HepG2 (cell line): ENCODE results near the gene SPACDR. TPM values are rescaled to one million over a fixed set of nuclear protein-coding genes. Genes with fewer than 3 reads are reported as not detected.
A peak's percentile ranks its signal among the peaks of the same experiment; 100 is the strongest.

Experiments used
- DR1 ChIP-seq: sonication (generic); formaldehyde crosslinking; IDR thresholded peaks from 2 replicates; pipeline ENCODE4 v1.8.0; 2021; ENCODE audit warnings: mild to moderate bottlenecking, missing genetic modification reagents, inconsistent platforms
- EEA1 ChIP-seq: sonication (generic); formaldehyde crosslinking; IDR thresholded peaks from 2 replicates; pipeline ENCODE4 v1.5.1; 2020; ENCODE audit warnings: mild to moderate bottlenecking, missing genetic modification reagents, borderline replicate concordance
- GPN1 ChIP-seq: sonication (generic); formaldehyde crosslinking; IDR thresholded peaks from 2 replicates; pipeline ENCODE4 v1.5.1; 2020; ENCODE audit warnings: missing genetic modification reagents, borderline replicate concordance
- JDP2 ChIP-seq: sonication (generic); formaldehyde crosslinking; IDR thresholded peaks from 2 replicates; pipeline ENCODE4 v1.8.1; 2022; ENCODE audit warnings: missing genetic modification reagents, borderline replicate concordance
- LCORL ChIP-seq, 2 experiments: fragments of 450-650 bp in 1 of 2; sonication (generic) in 1 of 2; formaldehyde crosslinking in 1 of 2; IDR thresholded peaks; 2 replicates each; pipeline versions ENCODE4 v1.5.0 to v1.6.1; 2017 to 2020; ENCODE audit warnings: antibody characterized with exemption in 1 of 2, missing genetic modification reagents in 1 of 2
- MAF1 ChIP-seq: sonication (generic); formaldehyde crosslinking; IDR thresholded peaks from 2 replicates; pipeline ENCODE4 v1.5.0; 2020; ENCODE audit warnings: missing genetic modification reagents, borderline replicate concordance
- NR2F1 ChIP-seq, 2 experiments: fragments of 450-650 bp in 1 of 2; formaldehyde crosslinking in 1 of 2; IDR thresholded peaks; 2 replicates each; pipeline versions ENCODE4 v1.5.0 to v1.6.1; 2016 to 2020; ENCODE audit warnings: mild to moderate bottlenecking in 1 of 2, missing compliant biosample characterization in 1 of 2, missing genetic modification reagents in 1 of 2, moderate library complexity in 1 of 2
- SPEN ChIP-seq: sonication (generic); formaldehyde crosslinking; IDR thresholded peaks from 2 replicates; pipeline ENCODE4 v1.5.1; 2020; ENCODE audit warnings: low read depth, mild to moderate bottlenecking, missing genetic modification reagents
- TEAD3 ChIP-seq: optimal IDR thresholded peaks from 2 replicates; pipeline ENCODE3; 2016; ENCODE audit warnings: borderline replicate concordance
- WIZ ChIP-seq: sonication (generic); formaldehyde crosslinking; IDR thresholded peaks from 2 replicates; pipeline ENCODE4 v1.5.1; 2020; ENCODE audit warnings: mild to moderate bottlenecking, missing genetic modification reagents
- ZFX ChIP-seq: sonication (generic); formaldehyde crosslinking; IDR thresholded peaks from 2 replicates; pipeline ENCODE4 v1.4.0; 2020; ENCODE audit warnings: mild to moderate bottlenecking, low read depth, missing genetic modification reagents, moderate library complexity
- ZFYVE20 ChIP-seq: sonication (generic); formaldehyde crosslinking; IDR thresholded peaks from 2 replicates; pipeline ENCODE4 v1.8.0; 2023; ENCODE audit warnings: low read depth, mild to moderate bottlenecking, moderate library complexity, missing genetic modification reagents, borderline replicate concordance
- ZNF121 ChIP-seq: sonication (generic); formaldehyde crosslinking; IDR thresholded peaks from 2 replicates; pipeline ENCODE4 v1.5.0; 2020; ENCODE audit warnings: mild to moderate bottlenecking, missing genetic modification reagents
- ZNF160 ChIP-seq: sonication (generic); formaldehyde crosslinking; IDR thresholded peaks from 2 replicates; pipeline ENCODE4 v1.8.0; 2022; ENCODE audit warnings: mild to moderate bottlenecking, inconsistent platforms, missing genetic modification reagents
- ZNF20 ChIP-seq: sonication (generic); formaldehyde crosslinking; IDR thresholded peaks from 2 replicates; pipeline ENCODE4 v1.4.0; 2020; ENCODE audit warnings: mild to moderate bottlenecking, moderate library complexity, missing genetic modification reagents
- ZNF24 ChIP-seq: fragments of 450-650 bp; IDR thresholded peaks from 2 replicates; pipeline ENCODE4 v1.6.1; 2017; ENCODE audit warnings: antibody characterized with exemption, mild to moderate bottlenecking
- ZNF333 ChIP-seq: sonication (generic); formaldehyde crosslinking; IDR thresholded peaks from 2 replicates; pipeline ENCODE4 v1.4.0; 2020; ENCODE audit warnings: mild to moderate bottlenecking, missing genetic modification reagents, borderline replicate concordance
- ZNF44 ChIP-seq: sonication (generic); formaldehyde crosslinking; IDR thresholded peaks from 2 replicates; pipeline ENCODE4 v1.5.1; 2020; ENCODE audit warnings: mild to moderate bottlenecking, missing genetic modification reagents
- ZNF468 ChIP-seq: sonication (generic); formaldehyde crosslinking; IDR thresholded peaks from 2 replicates; pipeline ENCODE4 v1.8.0; 2022; ENCODE audit warnings: mild to moderate bottlenecking, moderate library complexity, missing genetic modification reagents
- ZNF546 ChIP-seq: sonication (generic); formaldehyde crosslinking; conservative IDR thresholded peaks from 2 replicates; pipeline ENCODE4 v1.8.1; 2023; ENCODE audit warnings: mild to moderate bottlenecking, missing genetic modification reagents
- ZNF552 ChIP-seq: sonication (generic); formaldehyde crosslinking; IDR thresholded peaks from 2 replicates; pipeline ENCODE4 v1.9.0; 2022; ENCODE audit warnings: missing genetic modification reagents, mild to moderate bottlenecking, borderline replicate concordance
- ZNF589 ChIP-seq: sonication (generic); formaldehyde crosslinking; conservative IDR thresholded peaks from 2 replicates; pipeline ENCODE4 v1.8.0; 2022; ENCODE audit warnings: mild to moderate bottlenecking, moderate library complexity, missing genetic modification reagents
- ZNF775 ChIP-seq: sonication (generic); formaldehyde crosslinking; IDR thresholded peaks from 2 replicates; pipeline ENCODE4 v1.4.0; 2020; ENCODE audit warnings: missing genetic modification reagents, mild to moderate bottlenecking, moderate library complexity, borderline replicate concordance
- ZNF816 ChIP-seq: sonication (generic); formaldehyde crosslinking; IDR thresholded peaks from 2 replicates; pipeline ENCODE4 v1.8.0; 2022; ENCODE audit warnings: missing genetic modification reagents, mild to moderate bottlenecking, borderline replicate concordance
- ZNF878 ChIP-seq: sonication (generic); formaldehyde crosslinking; IDR thresholded peaks from 2 replicates; pipeline ENCODE4 v1.8.1; 2023; ENCODE audit warnings: mild to moderate bottlenecking, missing genetic modification reagents, moderate library complexity
- ZSCAN22 ChIP-seq: sonication (generic); formaldehyde crosslinking; IDR thresholded peaks from 2 replicates; pipeline ENCODE4 v1.4.0; 2020; ENCODE audit warnings: mild to moderate bottlenecking, missing genetic modification reagents
- polyA plus RNA-seq, 8 experiments: library from polyadenylated mRNA; depleted of rRNA in 3 of 8; stranded (reverse) in 7 of 8; unstranded in 1 of 8; fragments of >200 nt; fragmentation: Illumina TruSeq in 4 of 8; extraction: Trizol in 4 of 8; gene quantifications; 2 replicates each; pipeline versions ENCODE4 v1.2.1 to v1.2.3, GENCODE V29; 2011 to 2016; ENCODE audit warnings: low read depth in 4 of 8, missing spikeins in 1 of 8, mixed read lengths in 1 of 8; ENCODE audit not compliant: insufficient read depth in 1 of 8
- total RNA-seq, 5 experiments: library from RNA; depleted of rRNA; stranded (reverse); fragments of >200 nt; fragmentation: Illumina TruSeq; extraction: Trizol; gene quantifications; 2 replicates each; pipeline ENCODE4 v1.2.3, GENCODE V29; 2016; ENCODE audit warnings: low read depth in 1 of 5
- TF ChIP-seq, protein P1 (sequence below): sonication (generic); formaldehyde crosslinking; IDR thresholded peaks from 2 replicates; pipeline ENCODE4 v1.8.0; 2022; ENCODE audit warnings: missing genetic modification reagents, low read depth, mild to moderate bottlenecking, borderline replicate concordance
- TF ChIP-seq, protein P2 (sequence below): sonication (generic); formaldehyde crosslinking; IDR thresholded peaks from 2 replicates; pipeline ENCODE4 v1.5.0; 2020; ENCODE audit warnings: missing genetic modification reagents, mild to moderate bottlenecking, borderline replicate concordance
- TF ChIP-seq, protein P3 (sequence below): sonication (generic); formaldehyde crosslinking; IDR thresholded peaks from 2 replicates; pipeline ENCODE4 v1.5.0; 2020; ENCODE audit warnings: missing genetic modification reagents, mild to moderate bottlenecking, borderline replicate concordance

The SPACDR gene
- total and polyA plus RNA-seq, 2 of the 13 experiments (the other 11 are each of a cell fraction or from before 2014, with no cell fraction given): 0.41 TPM; not detected in 1

GRCh38 chr7:100428199-100428966 is 35.7 kb downstream of the SPACDR start, which contains the start of gene ZCWPW1 (continued):
- TF ChIP-seq SPEN (CRISPR knock-in tag): no peak
- TF ChIP-seq LCORL (IDR thresholded peaks at IDR 0.05): no peak
- peak; percentile 61; the same call in 1 of the 2 replicates for TF ChIP-seq LCORL (CRISPR knock-in tag; IDR thresholded peaks at IDR 0.05)
- TF ChIP-seq JDP2: no peak; the same call in 1 of the 2 replicates
- TF ChIP-seq ZNF589: peak; percentile 43; the same call in 1 of the 2 replicates
- TF ChIP-seq ZNF121 (CRISPR knock-in tag): no peak
- TF ChIP-seq WIZ (CRISPR knock-in tag): no peak
- 0 out of 2 replicates have a peak, but pooled peaks have one; percentile 69 for TF ChIP-seq MAF1 (CRISPR knock-in tag)
- TF ChIP-seq ZNF24: no peak
- TF ChIP-seq DR1 (CRISPR knock-in tag): peak; percentile 99
- TF ChIP-seq, protein P1, sequence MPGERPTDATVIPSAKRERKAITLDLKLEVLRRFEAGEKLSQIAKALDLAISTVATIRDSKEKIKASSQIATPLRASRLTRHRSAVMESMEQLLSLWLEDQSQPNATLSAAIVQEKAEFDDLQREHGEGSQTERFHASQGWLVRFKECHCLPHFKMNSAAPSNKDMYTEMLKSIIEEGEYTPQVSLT (CRISPR knock-in tag): no peak
- TF ChIP-seq, protein P2, sequence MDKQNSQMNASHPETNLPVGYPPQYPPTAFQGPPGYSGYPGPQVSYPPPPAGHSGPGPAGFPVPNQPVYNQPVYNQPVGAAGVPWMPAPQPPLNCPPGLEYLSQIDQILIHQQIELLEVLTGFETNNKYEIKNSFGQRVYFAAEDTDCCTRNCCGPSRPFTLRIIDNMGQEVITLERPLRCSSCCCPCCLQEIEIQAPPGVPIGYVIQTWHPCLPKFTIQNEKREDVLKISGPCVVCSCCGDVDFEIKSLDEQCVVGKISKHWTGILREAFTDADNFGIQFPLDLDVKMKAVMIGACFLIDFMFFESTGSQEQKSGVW (CRISPR knock-in tag): 0 out of 2 replicates have a peak, but pooled peaks have one; percentile 9
- peak; percentile 76; the same call in 1 of the 2 replicates for TF ChIP-seq GPN1 (CRISPR knock-in tag)
- 0 out of 2 replicates have a peak, but pooled peaks have one; percentile 51 for TF ChIP-seq ZNF552
- TF ChIP-seq NR2F1 (CRISPR knock-in tag; IDR thresholded peaks at IDR 0.05): no peak
- peak; percentile 95; the same call in 1 of the 2 replicates for TF ChIP-seq ZNF816 (CRISPR knock-in tag)
- TF ChIP-seq ZNF775 (CRISPR knock-in tag): no peak; the same call in 1 of the 2 replicates
- TF ChIP-seq ZNF333 (CRISPR knock-in tag): peak; percentile 21
- no peak; the same call in 1 of the 2 replicates for TF ChIP-seq ZNF44 (CRISPR knock-in tag)
- TF ChIP-seq EEA1: peak; percentile 88
- TF ChIP-seq ZNF160 (CRISPR knock-in tag): no peak; the same call in 1 of the 2 replicates
- no peak; the same call in 1 of the 2 replicates for TF ChIP-seq ZNF468 (CRISPR knock-in tag)
- no peak for TF ChIP-seq ZNF546
- TF ChIP-seq ZFX (CRISPR knock-in tag): peak; percentile 94
- no peak for TF ChIP-seq ZNF20 (CRISPR knock-in tag)
- TF ChIP-seq, protein P3, sequence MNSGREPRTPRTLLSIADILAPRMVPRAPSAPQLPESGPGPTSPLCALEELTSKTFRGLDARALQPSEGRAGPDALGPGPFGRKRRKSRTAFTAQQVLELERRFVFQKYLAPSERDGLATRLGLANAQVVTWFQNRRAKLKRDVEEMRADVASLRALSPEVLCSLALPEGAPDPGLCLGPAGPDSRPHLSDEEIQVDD (CRISPR knock-in tag): no peak; the same call in 1 of the 2 replicates
- TF ChIP-seq ZNF878 (CRISPR knock-in tag): no peak
- TF ChIP-seq TEAD3: peak; percentile 4
- 0 out of 2 replicates have a peak, but pooled peaks have one; percentile 6 for TF ChIP-seq ZSCAN22
- TF ChIP-seq ZFYVE20 (CRISPR knock-in tag): peak; percentile 90; the same call in 1 of the 2 replicates
